Mucosa of rectum (tissue), 2 donors: Measurements from ENCODE around the gene CD81.

Experiments
- H3K27ac ChIP-seq, 2 donors: one replicate each; pipeline ENCODE4 v1.7.0; 2013; ENCODE audit warnings: inconsistent platforms in 2 of 2, low read depth in 2 of 2, low read length in 2 of 2
- H3K27me3 ChIP-seq, 2 donors: one replicate each; pipeline ENCODE4 v1.7.0; 2013; ENCODE audit warnings: low read length in 2 of 2; ENCODE audit not compliant: control insufficient read depth in 2 of 2, insufficient read depth in 2 of 2
- H3K36me3 ChIP-seq, 2 donors: one replicate each; pipeline ENCODE4 v1.7.0; 2013; ENCODE audit warnings: low read length in 2 of 2; ENCODE audit not compliant: control insufficient read depth in 2 of 2, insufficient read depth in 2 of 2
- H3K4me1 ChIP-seq, 2 donors: one replicate each; pipeline ENCODE4 v1.7.0; 2013; ENCODE audit warnings: low read length in 2 of 2, mild to moderate bottlenecking in 1 of 2; ENCODE audit not compliant: control insufficient read depth in 2 of 2, insufficient read depth in 2 of 2
- H3K4me3 ChIP-seq, 2 donors: one replicate each; pipeline ENCODE4 v1.7.0; 2013; ENCODE audit warnings: low read length in 2 of 2
- H3K9ac ChIP-seq, 2 donors: one replicate each; pipeline ENCODE4 v1.7.0; 2013; ENCODE audit warnings: low read length in 2 of 2, low read depth in 1 of 2, mild to moderate bottlenecking in 1 of 2
- H3K9me3 ChIP-seq, 2 donors: one replicate each; pipeline ENCODE4 v1.7.0; 2013; ENCODE audit warnings: low read length in 2 of 2; ENCODE audit not compliant: control insufficient read depth in 2 of 2
- donor health status: healthy.
- donor health status: Normal muscosa, but diverticular disease.

Gene CD81

GRCh38 chr11:2396471-2396870 lies 19.4 kb downstream of the CD81 start:
- H3K9ac ChIP-seq: no peak overlapping the region
- H3K27ac ChIP-seq: no peak overlapping the region
- no peak overlapping the region for H3K4me3 ChIP-seq
- H3K9me3 ChIP-seq: no peaks in the 10 kb centered on the region
- H3K27me3 ChIP-seq: no peaks in the 10 kb centered on the region
- peaks cover 10 to 18% of the 10 kb centered on the region in 2 donors for H3K36me3 ChIP-seq
- peaks cover 16 to 20% of the 10 kb centered on the region in 2 donors for H3K4me1 ChIP-seq

DNA sequence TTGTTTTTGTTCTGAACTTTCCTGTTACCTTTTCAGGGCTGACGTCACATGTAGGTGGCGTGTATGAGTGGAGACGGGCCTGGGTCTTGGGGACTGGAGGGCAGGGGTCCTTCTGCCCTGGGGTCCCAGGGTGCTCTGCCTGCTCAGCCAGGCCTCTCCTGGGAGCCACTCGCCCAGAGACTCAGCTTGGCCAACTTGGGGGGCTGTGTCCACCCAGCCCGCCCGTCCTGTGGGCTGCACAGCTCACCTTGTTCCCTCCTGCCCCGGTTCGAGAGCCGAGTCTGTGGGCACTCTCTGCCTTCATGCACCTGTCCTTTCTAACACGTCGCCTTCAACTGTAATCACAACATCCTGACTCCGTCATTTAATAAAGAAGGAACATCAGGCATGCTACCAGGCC lies 19.9 kb downstream of the CD81 start:
- Histone ChIP-seq H3K36me3 (peaks cover 10 to 15% of the 10 kb centered on the region in 2 donors), H3K4me1 (peaks cover 21 to 25% of the 10 kb centered on the region in 2 donors), H3K4me3 (no peak overlapping the region), H3K9me3 (no peaks in the 10 kb centered on the region), H3K27ac (no peak overlapping the region), H3K27me3 (no peaks in the 10 kb centered on the region), H3K9ac (no peak overlapping the region)

DNA sequence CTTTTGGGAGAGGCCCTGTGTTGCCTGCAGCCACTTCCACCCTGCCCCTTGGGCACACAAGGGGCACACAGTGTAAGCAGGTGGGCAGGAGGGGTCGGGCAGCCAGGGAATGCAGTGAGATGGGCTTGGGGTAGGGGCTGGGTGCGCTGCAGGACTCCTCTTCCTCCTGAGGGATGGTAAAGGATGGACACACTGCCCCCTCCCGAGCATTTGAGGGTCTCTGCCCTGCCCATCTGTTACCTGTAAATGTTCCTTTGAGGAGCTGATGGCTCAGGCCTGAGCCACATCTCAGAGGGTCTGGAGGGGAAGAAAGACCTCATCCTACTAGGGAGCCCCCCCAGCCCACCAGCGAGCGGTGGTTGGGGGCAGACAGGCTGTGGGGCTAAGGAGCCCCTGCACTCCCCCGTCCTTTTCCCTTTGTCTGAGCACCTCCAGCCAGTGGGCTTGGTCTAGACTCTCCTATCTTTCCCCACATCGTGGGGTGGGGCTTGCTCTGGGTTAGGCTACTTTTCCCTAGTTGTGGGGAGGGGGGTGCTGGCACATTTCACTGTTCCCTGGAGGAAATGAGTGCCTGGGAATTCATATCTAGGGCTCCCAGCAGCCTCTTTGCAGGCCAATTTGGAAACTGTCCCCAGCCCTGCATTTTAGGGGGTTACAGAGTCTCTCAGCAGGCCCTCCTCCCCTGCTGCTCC lies 21.7 kb downstream of the CD81 start:
- peak overlapping the region; percentile 96 to 99 for H3K27ac ChIP-seq
- H3K27me3 ChIP-seq: no peaks in the 10 kb centered on the region
- H3K4me1 ChIP-seq: peaks cover 23 to 25% of the 10 kb centered on the region in 2 donors
- no peaks in the 10 kb centered on the region for H3K9me3 ChIP-seq
- peaks cover 19 to 28% of the 10 kb centered on the region in 2 donors for H3K36me3 ChIP-seq
- H3K9ac ChIP-seq: peak overlapping the region; percentile 92 to 93
- peak overlapping the region in 1 of 2 donors; percentile 79 for H3K4me3 ChIP-seq

GRCh38 chr11:2399488-2400068 lies 22.5 kb downstream of the CD81 start:
- H3K4me3 ChIP-seq: peak overlapping the region; percentile 77 to 79
- peaks cover 23 to 25% of the 10 kb centered on the region in 2 donors for H3K4me1 ChIP-seq
- no peaks in the 10 kb centered on the region for H3K27me3 ChIP-seq
- no peaks in the 10 kb centered on the region for H3K9me3 ChIP-seq
- peaks cover 17 to 30% of the 10 kb centered on the region in 2 donors for H3K36me3 ChIP-seq
- peak overlapping the region; percentile 96 to 99 for H3K27ac ChIP-seq
- H3K9ac ChIP-seq: peak overlapping the region; percentile 92 to 93

DNA sequence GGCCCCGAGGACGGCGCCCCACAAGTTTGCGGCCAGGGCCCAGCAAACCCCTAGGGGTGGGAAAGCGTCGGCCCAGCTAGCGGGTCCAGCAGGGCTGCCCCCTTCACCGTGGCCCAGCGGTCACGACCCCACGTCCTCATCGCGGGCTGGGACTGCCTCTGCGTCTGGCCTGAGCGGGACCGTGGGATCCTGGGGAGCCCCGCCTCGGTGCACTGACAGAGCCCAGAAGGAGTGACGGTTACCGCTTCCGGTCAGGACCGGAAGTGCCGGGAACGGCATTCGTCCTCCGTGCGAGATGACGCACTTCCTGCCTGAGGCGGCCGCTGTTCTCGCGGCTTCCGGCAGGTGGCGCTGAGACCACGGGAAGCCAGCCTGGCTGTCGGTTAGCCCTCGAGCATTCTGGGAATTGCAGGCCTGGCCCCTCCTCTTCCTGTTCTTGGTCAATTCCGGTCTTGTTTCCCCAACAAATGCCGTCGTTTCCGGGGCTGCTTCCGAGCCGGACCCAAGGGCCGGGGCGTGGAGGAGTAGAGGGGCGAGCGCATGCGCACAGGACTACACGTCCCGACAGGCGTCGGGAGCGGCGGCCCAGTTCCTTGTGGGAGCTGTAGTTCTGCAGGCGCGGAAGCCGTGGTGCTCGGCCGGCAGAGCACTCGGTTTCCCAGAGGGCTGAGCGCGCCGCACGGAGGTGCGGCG lies 23.1 kb downstream of the CD81 start, which contains the start of gene TSSC4:
TSS of gene TSSC4 (plus strand) at position 682 of the 693 bp plus-strand sequence. CDS start 1,884 bp downstream, outside the sequence.
- no peaks in the 10 kb centered on the region for H3K27me3 ChIP-seq
- peaks cover 23 to 25% of the 10 kb centered on the region in 2 donors for H3K4me1 ChIP-seq
- peak within 1 kb of the TSS; percentile 96 to 99 for H3K27ac ChIP-seq
- H3K9ac ChIP-seq: peak within 1 kb of the TSS; percentile 92 to 93
- H3K9me3 ChIP-seq: no peaks in the 10 kb centered on the region
- H3K36me3 ChIP-seq: peaks cover 15 to 27% of the 10 kb centered on the region in 2 donors
- peak within 1 kb of the TSS; percentile 89 to 90 for H3K4me3 ChIP-seq

DNA sequence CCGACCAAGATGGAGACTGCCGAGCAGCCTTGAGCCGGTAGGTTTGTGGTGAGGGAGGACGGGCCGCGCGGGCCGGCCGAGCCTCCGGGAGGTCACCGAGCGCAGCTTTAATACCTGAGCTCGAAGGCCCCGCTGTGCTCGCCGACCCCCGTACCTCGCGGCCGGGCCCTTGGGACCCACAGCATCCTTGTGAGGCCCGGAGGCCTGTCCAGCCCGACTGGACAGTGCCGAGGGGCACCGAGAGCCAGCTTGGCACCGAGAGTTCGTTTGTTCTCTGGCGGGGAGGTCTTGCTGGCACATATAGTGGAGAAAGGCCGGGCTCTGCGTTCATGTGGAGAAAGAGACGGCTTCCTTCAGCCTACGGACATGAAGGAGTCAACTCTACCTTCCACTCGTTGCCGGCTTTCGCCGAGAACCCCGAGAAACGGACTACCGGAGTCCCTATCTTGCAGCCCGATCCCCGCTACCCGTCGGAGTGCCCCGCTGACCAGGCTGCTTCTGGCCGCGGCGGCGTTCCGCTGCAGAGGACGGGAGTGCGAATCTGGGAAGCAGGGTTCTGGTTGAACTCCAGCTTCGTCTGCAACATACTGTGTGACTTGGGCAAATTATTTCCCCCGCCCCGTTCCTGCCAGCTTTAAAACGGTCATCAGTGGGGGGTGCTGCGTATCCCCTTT lies 23.8 kb downstream of the CD81 start:
- Histone ChIP-seq H3K9ac (peak overlapping the region; percentile 84 to 86), H3K27ac (peak overlapping the region; percentile 85 to 96), H3K36me3 (peaks cover 12 to 23% of the 10 kb centered on the region in 2 donors), H3K9me3 (no peaks in the 10 kb centered on the region), H3K4me3 (peak overlapping the region; percentile 89 to 90), H3K27me3 (no peaks in the 10 kb centered on the region), H3K4me1 (peaks cover 23 to 25% of the 10 kb centered on the region in 2 donors)

- Histone ChIP-seq H3K4me3 (peak overlapping the region; percentile 89 to 90), H3K36me3 (peaks cover 10 to 21% of the 10 kb centered on the region in 2 donors), H3K9ac (peak overlapping the region; percentile 84 to 86), H3K4me1 (peaks cover 23 to 25% of the 10 kb centered on the region in 2 donors), H3K9me3 (no peaks in the 10 kb centered on the region), H3K27me3 (no peaks in the 10 kb centered on the region), H3K27ac (no peak overlapping the region)
Measured at GRCh38 chr11:2401436-2401984, 24.4 kb downstream of the CD81 start.

- Histone ChIP-seq H3K36me3 (peaks cover 8 to 21% of the 10 kb centered on the region in 2 donors), H3K9ac (no peak overlapping the region), H3K27me3 (peaks cover 0 to under 1% of the 10 kb centered on the region in 2 donors), H3K9me3 (no peaks in the 10 kb centered on the region), H3K27ac (no peak overlapping the region), H3K4me1 (peaks cover 23 to 25% of the 10 kb centered on the region in 2 donors), H3K4me3 (peak overlapping the region in 1 of 2 donors; percentile 89)
Measured at GRCh38 chr11:2402106-2402505, 25.0 kb downstream of the CD81 start.

GRCh38 chr11:2402890-2403645 lies 26.0 kb downstream of the CD81 start:
- H3K4me3 ChIP-seq: no peak overlapping the region
- no peak overlapping the region for H3K9ac ChIP-seq
- peaks cover 8 to 21% of the 10 kb centered on the region in 2 donors for H3K36me3 ChIP-seq
- peaks cover 23 to 25% of the 10 kb centered on the region in 2 donors for H3K4me1 ChIP-seq
- H3K27ac ChIP-seq: no peak overlapping the region
- peaks cover 0 to 8% of the 10 kb centered on the region in 2 donors for H3K27me3 ChIP-seq
- H3K9me3 ChIP-seq: no peaks in the 10 kb centered on the region
